ENCODE measurements around the gene RAB8B. TPM values are rescaled to one million over a fixed set of nuclear protein-coding genes. Genes with fewer than 3 reads are reported as not detected.
"Not testable (repeated sequence)": the region's sequence is repeated elsewhere in the genome, so short reads cannot be mapped to it uniquely, and the experiment has no call there.

RAB8B gene
- polyA plus RNA-seq, 3 donors = 22.0 to 77.3 (median 58.9) TPM

DNA sequence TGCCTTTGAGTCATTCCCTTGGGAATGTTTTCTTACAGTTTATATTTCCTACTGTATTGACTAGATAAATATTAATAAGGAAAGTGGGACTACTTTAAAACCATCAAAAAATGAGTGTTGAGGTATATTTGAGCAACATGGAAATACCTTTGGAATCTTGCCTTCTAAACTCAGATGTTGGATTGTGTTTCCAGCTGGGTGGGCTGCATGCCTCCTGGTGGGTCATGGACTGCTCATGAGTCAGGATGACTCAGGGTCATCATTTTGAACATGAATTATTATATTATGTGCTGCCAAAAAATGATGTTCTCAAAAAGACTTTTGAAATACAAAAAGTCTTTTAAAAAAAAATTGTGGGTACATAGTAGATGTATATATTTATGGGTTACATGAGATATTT is 46.9 kb downstream of the RAB8B start:
- Histone ChIP-seq H3K9ac (ENCODE audit: insufficient read depth, low read length, poor library complexity, severe bottlenecking) (no peak overlapping the region), H3K36me3 (replicated peaks in 1 of 2; ENCODE audit: control insufficient read depth in 1 of 2, insufficient read depth in 2 of 2, low read length in 2 of 2) (peaks cover 0 to 5% of the 10 kb centered on the region in 2 donors), H3K4me1 (ENCODE audit: control insufficient read depth in 1 of 2, insufficient read depth in 2 of 2, low read length in 2 of 2) (peaks cover 73 to 82% of the 10 kb centered on the region in 2 donors), H3K79me2 (ENCODE audit: insufficient read depth, low read length) (peaks cover 99% of the 10 kb centered on the region), H3K27ac (ENCODE audit: low read depth in 1 of 2, low read length in 2 of 2) (peak overlapping the region in 1 of 2 donors; percentile 46), H4K20me1 (ENCODE audit: insufficient read depth, low read length) (peaks cover 87% of the 10 kb centered on the region), H3K4me3 (replicated peaks in 1 of 3; ENCODE audit: low read depth in 2 of 3, low read length in 3 of 3) (no peak overlapping the region), H2AFZ (ENCODE audit: insufficient read depth, low read depth, low read length, poor library complexity, severe bottlenecking) (no peak overlapping the region), H3K9me3 (replicated peaks in 1 of 2; ENCODE audit: control insufficient read depth in 1 of 2, insufficient read depth in 1 of 2, low read length in 2 of 2) (no peaks in the 10 kb centered on the region), H3K4me2 (replicated peaks; ENCODE audit: extremely low read depth, low read length, poor library complexity, severe bottlenecking) (no peak overlapping the region), H3K27me3 (ENCODE audit: control insufficient read depth in 2 of 2, insufficient read depth in 2 of 2, low read length in 2 of 2) (no peaks in the 10 kb centered on the region)
- TF ChIP-seq, protein P1, sequence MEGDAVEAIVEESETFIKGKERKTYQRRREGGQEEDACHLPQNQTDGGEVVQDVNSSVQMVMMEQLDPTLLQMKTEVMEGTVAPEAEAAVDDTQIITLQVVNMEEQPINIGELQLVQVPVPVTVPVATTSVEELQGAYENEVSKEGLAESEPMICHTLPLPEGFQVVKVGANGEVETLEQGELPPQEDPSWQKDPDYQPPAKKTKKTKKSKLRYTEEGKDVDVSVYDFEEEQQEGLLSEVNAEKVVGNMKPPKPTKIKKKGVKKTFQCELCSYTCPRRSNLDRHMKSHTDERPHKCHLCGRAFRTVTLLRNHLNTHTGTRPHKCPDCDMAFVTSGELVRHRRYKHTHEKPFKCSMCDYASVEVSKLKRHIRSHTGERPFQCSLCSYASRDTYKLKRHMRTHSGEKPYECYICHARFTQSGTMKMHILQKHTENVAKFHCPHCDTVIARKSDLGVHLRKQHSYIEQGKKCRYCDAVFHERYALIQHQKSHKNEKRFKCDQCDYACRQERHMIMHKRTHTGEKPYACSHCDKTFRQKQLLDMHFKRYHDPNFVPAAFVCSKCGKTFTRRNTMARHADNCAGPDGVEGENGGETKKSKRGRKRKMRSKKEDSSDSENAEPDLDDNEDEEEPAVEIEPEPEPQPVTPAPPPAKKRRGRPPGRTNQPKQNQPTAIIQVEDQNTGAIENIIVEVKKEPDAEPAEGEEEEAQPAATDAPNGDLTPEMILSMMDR (IDR thresholded peaks at IDR 0.05) = no peak
- H3K9me3 Mint-ChIP-seq = no peaks in the 10 kb centered on the region
- peaks cover 8 to 17% of the 10 kb centered on the region in 2 donors for H3K36me3 Mint-ChIP-seq
- H3K27me3 Mint-ChIP-seq (ENCODE audit: low read depth in 3 of 3) = no peaks in the 10 kb centered on the region
- peak overlapping the region in 3 of 7 donors; percentile 33 to 78 (median 53) for H3K27ac Mint-ChIP-seq
- DNase-seq = no peak
- no peak overlapping the region for H3K4me3 Mint-ChIP-seq
- intact Hi-C loops (cut with micrococcal nuclease) = no loop called here
- H3K4me1 Mint-ChIP-seq = peaks cover 73% of the 10 kb centered on the region

GRCh38 chr15:63237086-63237485 is 47.7 kb downstream of the RAB8B start:
- H3K27me3 Mint-ChIP-seq (ENCODE audit: low read depth in 3 of 3); H3K9ac ChIP-seq (ENCODE audit: insufficient read depth, low read length, poor library complexity, severe bottlenecking); DNase-seq; intact Hi-C loops (cut with micrococcal nuclease); H3K9me3 Mint-ChIP-seq; H3K4me2 ChIP-seq (replicated peaks; ENCODE audit: extremely low read depth, low read length, poor library complexity, severe bottlenecking); H3K27me3 ChIP-seq (ENCODE audit: control insufficient read depth in 2 of 2, insufficient read depth in 2 of 2, low read length in 2 of 2); H3K9me3 ChIP-seq (replicated peaks in 1 of 2; ENCODE audit: control insufficient read depth in 1 of 2, insufficient read depth in 1 of 2, low read length in 2 of 2); H2AFZ ChIP-seq (ENCODE audit: insufficient read depth, low read depth, low read length, poor library complexity, severe bottlenecking): not testable (repeated sequence)
- H3K79me2 ChIP-seq (ENCODE audit: insufficient read depth, low read length) = peaks cover 100% of the 10 kb centered on the region
- H3K36me3 Mint-ChIP-seq = peaks cover 11 to 24% of the 10 kb centered on the region in 2 donors
- peak overlapping the region; percentile 15 to 80 (median 33) for H3K27ac Mint-ChIP-seq
- H3K36me3 ChIP-seq (replicated peaks in 1 of 2; ENCODE audit: control insufficient read depth in 1 of 2, insufficient read depth in 2 of 2, low read length in 2 of 2) = peaks cover 0 to 12% of the 10 kb centered on the region in 2 donors
- peaks cover 89% of the 10 kb centered on the region for H4K20me1 ChIP-seq (ENCODE audit: insufficient read depth, low read length)
- peak overlapping the region in 1 of 3 experiments; percentile 22 for H3K4me3 ChIP-seq (replicated peaks in 1 of 3; ENCODE audit: low read depth in 2 of 3, low read length in 3 of 3)
- WGBS (ENCODE audit: insufficient coverage) = no CpG with 5 or more reads among the region's 1 CpG
- peaks cover 66 to 74% of the 10 kb centered on the region in 2 donors for H3K4me1 ChIP-seq (ENCODE audit: control insufficient read depth in 1 of 2, insufficient read depth in 2 of 2, low read length in 2 of 2)
- H3K4me1 Mint-ChIP-seq = peaks cover 65% of the 10 kb centered on the region
- peak overlapping the region in 1 of 2 donors; percentile 21 for H3K4me3 Mint-ChIP-seq
- peak overlapping the region in 1 of 2 donors; percentile 43 for H3K27ac ChIP-seq (ENCODE audit: low read depth in 1 of 2, low read length in 2 of 2)
